Brain microvascular endothelial cell (primary cell): Measurements from ENCODE around the gene CUBN.
A peak's percentile ranks its signal among the peaks of the same experiment; 100 is the strongest.

Experiments
- DNase-seq: peaks from one replicate; pipeline ENCODE4 v3.0.0-alpha.2; 2020
- H3K27ac ChIP-seq: fragments of 250-450 bp; sonication (Bioruptor Pico); 2 replicates; pipeline ENCODE4 v1.5.1; 2020; ENCODE audit warnings: mild to moderate bottlenecking, moderate library complexity
- H3K27me3 ChIP-seq: fragments of 250-450 bp; sonication (Bioruptor Pico); replicated peaks from 2 replicates; pipeline ENCODE4 v1.5.1; 2020; ENCODE audit warnings: mild to moderate bottlenecking
- H3K36me3 ChIP-seq: fragments of 250-450 bp; sonication (Bioruptor Pico); replicated peaks from 2 replicates; pipeline ENCODE4 v1.5.1; 2020; ENCODE audit warnings: mild to moderate bottlenecking
- H3K4me3 ChIP-seq: 2 replicates; pipeline ENCODE4 v1.5.1; 2011; ENCODE audit warnings: low read depth, mild to moderate bottlenecking, control low read depth, low read length, moderate library complexity
- in situ Hi-C: cut with HindIII; loops from 2 replicates; pipeline ENCODE4 v1.10.0; 2017; ENCODE audit warnings: low sequenced_read_pairs, low pct_ligation_motif_present
- TF ChIP-seq, protein P1 (sequence below): IDR thresholded peaks from 2 replicates; pipeline ENCODE4 v1.5.1; 2011; ENCODE audit warnings: low read depth, mild to moderate bottlenecking, moderate library complexity, low read length, control low read depth, inconsistent platforms; ENCODE audit errors: missing control alignments

The CUBN gene

DNA sequence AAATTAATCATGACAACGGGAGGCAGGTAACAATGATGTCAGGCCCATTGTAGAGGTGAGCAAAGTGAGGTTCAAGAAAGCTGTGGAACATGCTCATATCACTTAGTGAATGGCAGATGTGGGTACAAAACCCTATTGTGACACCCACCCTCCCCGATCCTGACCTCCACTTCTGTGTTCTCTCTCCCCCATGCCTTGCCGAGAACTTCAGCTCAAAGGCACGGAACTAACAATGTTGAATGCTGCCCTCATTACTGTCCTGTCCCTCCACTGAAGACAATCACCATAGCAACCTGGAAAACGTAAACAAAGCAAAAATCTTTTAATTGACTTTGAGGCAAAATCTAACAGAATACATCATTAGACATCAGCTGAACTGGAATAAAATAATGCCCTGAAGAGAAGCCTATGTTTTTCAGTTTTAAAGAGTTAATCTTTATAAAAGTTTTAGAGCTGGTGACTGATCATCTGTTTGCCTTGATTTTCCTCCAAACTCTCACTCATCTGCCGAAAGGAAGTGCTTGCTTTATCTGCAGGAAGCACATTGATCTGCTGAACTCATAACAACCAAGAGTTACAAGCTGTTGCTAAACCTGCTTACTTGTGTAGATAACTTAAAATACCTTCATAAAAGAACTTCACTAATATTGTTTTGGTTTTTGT lies 133.6 kb downstream of the CUBN start:
- DNase-seq, result peak; percentile 75
- TF ChIP-seq, protein P1, sequence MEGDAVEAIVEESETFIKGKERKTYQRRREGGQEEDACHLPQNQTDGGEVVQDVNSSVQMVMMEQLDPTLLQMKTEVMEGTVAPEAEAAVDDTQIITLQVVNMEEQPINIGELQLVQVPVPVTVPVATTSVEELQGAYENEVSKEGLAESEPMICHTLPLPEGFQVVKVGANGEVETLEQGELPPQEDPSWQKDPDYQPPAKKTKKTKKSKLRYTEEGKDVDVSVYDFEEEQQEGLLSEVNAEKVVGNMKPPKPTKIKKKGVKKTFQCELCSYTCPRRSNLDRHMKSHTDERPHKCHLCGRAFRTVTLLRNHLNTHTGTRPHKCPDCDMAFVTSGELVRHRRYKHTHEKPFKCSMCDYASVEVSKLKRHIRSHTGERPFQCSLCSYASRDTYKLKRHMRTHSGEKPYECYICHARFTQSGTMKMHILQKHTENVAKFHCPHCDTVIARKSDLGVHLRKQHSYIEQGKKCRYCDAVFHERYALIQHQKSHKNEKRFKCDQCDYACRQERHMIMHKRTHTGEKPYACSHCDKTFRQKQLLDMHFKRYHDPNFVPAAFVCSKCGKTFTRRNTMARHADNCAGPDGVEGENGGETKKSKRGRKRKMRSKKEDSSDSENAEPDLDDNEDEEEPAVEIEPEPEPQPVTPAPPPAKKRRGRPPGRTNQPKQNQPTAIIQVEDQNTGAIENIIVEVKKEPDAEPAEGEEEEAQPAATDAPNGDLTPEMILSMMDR, result no peak
- no peak overlapping the region for H3K4me3 ChIP-seq
- in situ Hi-C loops, result no loop called here
- no peaks in the 10 kb centered on the region for H3K27me3 ChIP-seq
- H3K27ac ChIP-seq, result peak overlapping the region; percentile 93
- no peaks in the 10 kb centered on the region for H3K36me3 ChIP-seq

DNA sequence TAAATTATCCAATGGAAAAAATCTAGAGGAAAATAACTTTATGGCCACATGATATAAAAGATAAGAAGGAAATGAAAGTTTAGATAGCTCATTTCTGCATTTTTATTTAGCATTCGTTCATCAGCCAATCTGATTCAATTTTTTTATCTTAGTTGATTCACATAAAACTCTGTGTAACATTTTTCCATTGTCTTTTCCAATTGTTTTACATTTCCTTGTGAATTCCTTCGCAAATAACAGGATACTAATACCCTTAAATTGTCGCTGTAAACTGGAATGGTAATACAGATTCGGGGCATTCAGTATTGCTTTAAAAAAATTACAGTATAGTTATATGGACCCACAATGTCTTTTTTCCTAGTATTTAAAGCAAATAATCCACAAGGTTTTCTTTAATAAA lies 136.4 kb downstream of the CUBN start:
- Histone ChIP-seq H3K27me3 (no peaks in the 10 kb centered on the region), H3K36me3 (no peaks in the 10 kb centered on the region), H3K27ac (peak overlapping the region; percentile 74), H3K4me3 (no peak overlapping the region)
- TF ChIP-seq, protein P1, result no peak
- no peak for DNase-seq
- in situ Hi-C loops, result no loop called here

DNA sequence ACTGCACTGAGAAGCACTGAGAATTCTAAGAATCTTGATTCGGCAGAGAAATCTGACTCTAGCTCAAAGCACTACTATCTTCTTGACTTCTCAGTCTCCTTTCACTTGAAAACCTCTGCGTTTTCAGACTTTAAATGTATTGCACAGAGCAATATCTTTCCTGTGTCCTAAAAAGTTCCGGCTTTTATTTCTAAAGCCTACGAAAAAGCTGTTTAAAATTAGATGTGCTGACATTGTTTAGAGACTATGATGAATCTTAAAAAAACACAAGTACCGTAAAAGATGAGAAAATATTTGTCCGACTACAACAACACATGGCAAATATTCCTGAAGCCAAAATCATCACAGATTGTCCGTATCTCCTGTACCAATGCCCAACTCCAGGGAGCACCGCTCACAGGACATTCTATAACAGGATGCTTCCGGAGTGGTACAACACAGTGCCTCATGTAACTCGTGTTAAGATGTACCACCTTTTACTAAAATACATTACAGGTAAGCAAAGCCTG lies 136.9 kb downstream of the CUBN start:
- TF ChIP-seq, protein P1, result no peak
- peak; percentile 36 for DNase-seq
- in situ Hi-C loops, result no loop called here
- H3K27ac ChIP-seq, result peak overlapping the region; percentile 74
- H3K27me3 ChIP-seq, result no peaks in the 10 kb centered on the region
- H3K36me3 ChIP-seq, result no peaks in the 10 kb centered on the region
- no peak overlapping the region for H3K4me3 ChIP-seq

DNA sequence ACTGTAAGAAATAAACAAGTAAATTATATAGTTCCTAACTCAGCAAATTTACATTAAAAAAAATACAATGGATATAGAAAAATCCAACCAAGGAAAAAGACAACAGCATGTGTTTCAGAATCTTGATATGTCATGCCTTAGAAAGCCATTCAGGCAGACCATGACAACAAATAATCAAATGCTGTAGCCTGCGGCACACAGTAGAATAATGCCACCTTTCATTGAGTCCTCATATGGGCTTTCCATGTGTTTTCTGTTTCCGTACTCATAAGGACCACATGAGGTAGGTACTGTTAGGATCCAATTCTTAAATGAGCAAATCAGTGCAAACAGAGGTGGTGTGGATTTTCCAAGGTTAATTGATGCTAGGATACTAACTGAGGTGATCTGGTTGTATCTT lies 138.6 kb downstream of the CUBN start:
- in situ Hi-C loops, result no loop called here
- H3K27ac ChIP-seq, result no peak overlapping the region
- no peak for DNase-seq
- TF ChIP-seq, protein P1, result no peak
- no peaks in the 10 kb centered on the region for H3K36me3 ChIP-seq
- no peaks in the 10 kb centered on the region for H3K27me3 ChIP-seq
- H3K4me3 ChIP-seq, result no peak overlapping the region

DNA sequence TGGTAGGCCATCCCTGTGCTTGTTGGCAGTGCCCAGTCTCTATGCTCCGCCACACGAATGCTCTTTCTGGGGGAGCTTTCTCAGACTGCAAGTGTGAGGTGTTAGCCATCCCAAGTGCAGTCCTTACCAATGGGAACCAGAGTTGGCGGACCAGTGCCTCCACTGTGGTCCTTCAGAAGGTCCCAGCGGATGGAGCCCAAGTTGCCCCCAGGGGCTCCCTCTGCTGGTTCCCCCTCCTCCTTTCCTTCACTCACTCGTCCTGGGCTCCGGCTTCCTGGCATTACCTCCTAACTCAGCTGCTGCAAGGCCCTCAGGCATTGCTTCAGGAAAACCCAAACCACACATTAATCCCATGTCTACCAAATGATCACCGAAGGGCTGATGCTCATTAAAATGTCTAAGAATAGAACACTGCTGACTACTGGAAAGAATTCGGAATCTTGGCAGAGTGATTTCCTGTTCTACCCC lies 139.8 kb downstream of the CUBN start:
- Histone ChIP-seq H3K27ac (no peak overlapping the region), H3K4me3 (no peak overlapping the region), H3K36me3 (no peaks in the 10 kb centered on the region), H3K27me3 (no peaks in the 10 kb centered on the region)
- in situ Hi-C loops, result no loop called here
- DNase-seq, result no peak
- TF ChIP-seq, protein P1, result peak; percentile 26

DNA sequence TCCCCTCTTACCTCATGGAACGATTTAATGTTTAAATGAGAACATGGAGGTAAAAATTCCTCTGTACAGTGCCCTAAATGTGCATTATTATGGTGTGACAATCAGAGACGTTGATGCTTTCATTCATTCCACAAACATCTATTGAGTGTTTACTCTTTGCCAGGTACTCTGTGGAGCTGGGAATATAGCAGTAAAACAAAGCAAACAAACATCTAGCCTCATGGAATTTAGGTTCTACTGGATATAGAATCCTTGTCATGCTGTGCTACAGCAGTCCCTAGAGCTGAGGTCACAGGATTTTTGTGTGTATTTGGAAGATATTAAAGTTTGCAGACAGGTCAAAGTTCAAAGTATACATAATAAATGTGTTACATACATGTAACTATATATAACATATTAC lies 140.7 kb downstream of the CUBN start:
- H3K4me3 ChIP-seq, result no peak overlapping the region
- TF ChIP-seq, protein P1, result no peak

More for the DNA sequence above, 140.7 kb downstream of the CUBN start:
- DNase-seq, result no peak
- no peak overlapping the region for H3K27ac ChIP-seq
- H3K27me3 ChIP-seq, result no peaks in the 10 kb centered on the region
- in situ Hi-C loops, result no loop called here
- H3K36me3 ChIP-seq, result no peaks in the 10 kb centered on the region
